ENCODE results near the gene PRUNE2.

Gene PRUNE2

DNA sequence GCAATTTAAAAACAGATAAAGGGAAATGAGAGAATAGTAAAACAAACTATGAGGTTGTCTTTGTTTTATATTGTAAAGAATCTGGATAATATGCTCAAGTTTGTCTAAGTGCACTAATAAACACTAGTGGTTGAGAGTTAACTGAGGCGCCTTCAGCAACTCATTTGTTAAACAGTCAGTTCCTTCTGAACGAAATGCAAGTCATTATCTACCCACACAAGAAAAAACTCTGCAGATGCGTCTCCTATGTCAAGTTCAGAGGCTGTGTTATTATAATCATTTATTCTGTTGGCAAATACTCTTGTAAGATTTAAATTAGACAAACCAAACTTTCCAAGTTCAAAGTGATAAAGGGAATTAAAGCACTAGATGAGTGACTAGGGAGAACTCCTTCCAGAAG is 162.0 kb downstream of the PRUNE2 start:
- no peak for TF ChIP-seq CTCF (IDR thresholded peaks at IDR 0.05)

DNA sequence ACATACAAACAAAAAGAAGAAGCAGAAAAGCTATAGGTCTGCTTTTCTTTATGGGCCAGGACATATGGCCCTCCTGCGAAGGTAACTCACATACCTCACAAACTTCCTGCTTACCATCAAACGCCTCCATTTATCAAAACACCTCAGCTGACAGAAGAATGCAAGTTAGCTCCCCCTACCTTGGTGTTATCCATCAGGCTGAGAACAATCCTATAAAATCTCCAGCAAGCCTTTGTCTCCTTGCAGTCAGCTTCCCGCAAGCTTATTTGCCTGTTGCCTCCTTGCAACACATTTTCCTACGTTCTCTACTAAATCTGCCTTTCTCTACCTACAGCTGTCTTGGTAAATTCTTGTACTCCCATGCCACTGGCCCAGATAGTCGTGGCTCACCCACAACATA is 164.4 kb downstream of the PRUNE2 start:
- TF ChIP-seq CTCF (IDR thresholded peaks at IDR 0.05): no peak

- TF ChIP-seq CTCF (IDR thresholded peaks at IDR 0.05): no peak
Observed at GRCh38 chr9:76738402-76738801, 167.5 kb downstream of the PRUNE2 start.

DNA sequence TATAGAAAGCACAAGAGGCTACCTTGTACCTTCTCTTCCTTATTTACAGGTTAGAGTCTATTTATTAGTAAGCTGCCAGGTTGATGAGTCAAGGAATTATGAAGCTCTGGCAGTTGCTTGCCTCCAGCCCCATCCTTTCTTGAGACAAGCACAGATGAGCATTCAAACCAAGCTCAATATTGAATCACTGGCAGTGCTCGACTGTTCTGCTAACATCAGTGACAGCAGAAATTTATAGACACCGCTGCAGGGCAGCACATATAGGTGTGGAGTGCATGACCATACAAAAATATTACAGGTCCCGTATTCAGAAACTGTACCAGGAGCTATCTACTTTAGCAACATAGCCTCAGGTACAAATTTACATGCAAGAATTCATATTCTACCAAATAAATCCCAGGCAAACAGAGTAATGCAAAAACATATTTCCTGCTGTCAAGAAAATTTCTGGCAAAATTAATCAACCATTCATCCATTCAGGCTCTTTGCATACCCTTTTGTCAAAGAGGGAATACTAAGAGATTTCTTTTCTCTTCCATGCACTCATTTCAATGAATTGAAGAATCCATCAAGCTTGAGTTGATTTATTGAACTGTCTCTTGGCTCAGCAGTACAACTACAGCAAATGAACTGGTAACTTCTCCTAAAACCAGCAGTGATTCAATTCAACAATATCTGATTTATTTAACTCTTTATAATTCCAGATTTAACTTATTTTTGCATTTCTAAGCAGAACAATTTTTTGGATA is 168.6 kb downstream of the PRUNE2 start:
- no peak for TF ChIP-seq CTCF (IDR thresholded peaks at IDR 0.05)

GRCh38 chr9:76734716-76735115 is 171.2 kb downstream of the PRUNE2 start:
- no peak for TF ChIP-seq CTCF (IDR thresholded peaks at IDR 0.05)

- TF ChIP-seq CTCF (IDR thresholded peaks at IDR 0.05): no peak
Observed at GRCh38 chr9:76733096-76733495, 172.8 kb downstream of the PRUNE2 start.

- TF ChIP-seq CTCF (IDR thresholded peaks at IDR 0.05): no peak
Observed at GRCh38 chr9:76732341-76732958, 173.5 kb downstream of the PRUNE2 start.
